ENCODE measurements around the gene YDJC. TPM values are rescaled to one million over a fixed set of nuclear protein-coding genes. Genes with fewer than 3 reads are reported as not detected.
"Not testable (repeated sequence)": the region's sequence is repeated elsewhere in the genome, so short reads cannot be mapped to it uniquely, and the experiment has no call there.

YDJC gene
- total RNA-seq, 1 donor from 2014 or later: 4.5 TPM

DNA sequence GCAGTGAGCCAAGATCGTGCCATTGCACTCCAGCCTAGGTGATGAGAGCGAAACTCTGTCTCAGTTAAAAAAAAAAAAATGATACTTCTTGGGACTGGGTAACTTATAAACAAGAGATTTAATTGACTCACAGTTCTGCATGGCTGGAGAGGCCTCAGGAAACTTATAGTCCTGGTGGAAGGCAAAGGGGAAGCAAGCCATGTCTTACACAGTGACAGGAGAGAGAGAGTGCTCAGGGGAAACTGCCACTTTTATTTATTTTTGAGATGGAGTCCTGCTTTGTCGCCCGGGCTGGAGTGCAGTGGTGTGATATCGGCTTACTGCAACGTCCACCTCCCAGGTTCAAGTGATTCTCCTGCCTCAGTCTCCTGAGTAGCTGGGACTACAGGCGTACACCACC, 20.5 kb upstream of the YDJC start:
- no peak overlapping the region for H3K4me3 ChIP-seq
- no peak for DNase-seq
- H3K27me3 ChIP-seq (ENCODE audit: low read depth): no peaks in the 10 kb centered on the region
- H3K4me1 ChIP-seq: peaks cover 32% of the 10 kb centered on the region
- no peak for TF ChIP-seq CTCF (IDR thresholded peaks at IDR 0.05; ENCODE audit: borderline replicate concordance)
- no peak overlapping the region for H3K27ac ChIP-seq (replicated peaks)
- intact Hi-C loops (cut with micrococcal nuclease): no loop called here
- H3K36me3 ChIP-seq: peaks cover 19% of the 10 kb centered on the region
- H3K9me3 ChIP-seq (replicated peaks): no peaks in the 10 kb centered on the region

DNA sequence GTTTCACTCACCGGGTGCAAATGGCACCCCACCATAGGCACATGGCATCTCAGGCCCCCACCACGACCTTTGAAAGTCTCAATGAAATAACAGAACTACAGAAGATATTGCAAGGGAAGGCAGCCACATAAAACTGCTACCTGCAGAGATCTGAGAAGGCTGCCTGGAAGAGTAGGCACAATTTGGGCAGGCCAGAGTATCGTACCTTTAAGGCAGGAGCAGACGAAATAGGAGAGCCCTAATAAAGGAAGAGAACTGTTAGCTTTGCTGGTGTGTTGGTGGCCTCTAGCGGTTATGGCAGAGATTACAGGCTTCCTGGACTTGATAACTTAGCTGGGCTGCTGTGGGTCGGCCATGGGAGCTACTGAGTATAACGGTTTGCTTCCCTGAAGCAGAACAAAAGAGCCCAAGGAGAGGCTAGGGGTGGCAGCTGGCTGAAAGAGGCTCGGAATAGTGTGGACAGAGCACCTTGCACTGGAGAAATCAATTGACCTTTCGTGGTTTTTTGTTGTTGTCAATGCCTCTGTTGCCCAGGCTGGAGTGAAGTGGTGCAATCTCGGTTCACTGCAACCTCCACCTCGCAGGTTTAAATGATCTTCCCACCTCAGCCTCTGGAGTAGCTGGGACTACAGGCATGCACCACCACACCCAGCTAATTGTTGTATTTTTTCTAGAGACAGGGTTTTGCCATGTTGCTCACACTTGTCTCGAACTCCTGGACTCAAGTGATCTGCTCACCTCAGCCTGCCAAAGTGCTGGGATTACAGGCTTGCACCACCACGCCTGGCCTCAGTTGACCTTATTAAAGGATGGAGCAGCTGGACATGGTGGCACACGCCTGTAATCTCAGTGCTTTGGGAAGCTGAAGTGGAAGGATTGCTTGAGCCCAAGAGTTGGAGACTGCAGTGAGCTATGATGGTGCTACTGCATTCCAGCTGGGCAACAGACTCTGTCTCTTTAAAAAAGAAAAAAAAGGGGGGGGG, 17.1 kb upstream of the YDJC start:
- DNase-seq: peak; percentile 67
- Histone ChIP-seq H3K4me3 (no peak overlapping the region), H3K27me3 (ENCODE audit: low read depth) (no peaks in the 10 kb centered on the region), H3K9me3 (replicated peaks) (no peaks in the 10 kb centered on the region), H3K27ac (replicated peaks) (no peak overlapping the region), H3K36me3 (peaks cover 36% of the 10 kb centered on the region), H3K4me1 (peaks cover 36% of the 10 kb centered on the region)
- intact Hi-C loops (cut with micrococcal nuclease): no loop called here
- peak; percentile 91 for TF ChIP-seq CTCF (IDR thresholded peaks at IDR 0.05; ENCODE audit: borderline replicate concordance)

- intact Hi-C loops (cut with micrococcal nuclease); H3K4me3 ChIP-seq; DNase-seq; H3K9me3 ChIP-seq (replicated peaks); H3K27me3 ChIP-seq (ENCODE audit: low read depth); H3K27ac ChIP-seq (replicated peaks): not testable (repeated sequence)
- Histone ChIP-seq H3K4me1 (peaks cover 33% of the 10 kb centered on the region), H3K36me3 (peaks cover 36% of the 10 kb centered on the region)
Observed at GRCh38 chr22:21645513-21645912, 15.7 kb upstream of the YDJC start.

GRCh38 chr22:21643533-21644357, 13.9 kb upstream of the YDJC start:
- Histone ChIP-seq H3K27ac (replicated peaks) (no peak overlapping the region), H3K27me3 (ENCODE audit: low read depth) (no peaks in the 10 kb centered on the region), H3K4me3 (peak overlapping the region; percentile 92), H3K36me3 (peaks cover 31% of the 10 kb centered on the region), H3K4me1 (peaks cover 32% of the 10 kb centered on the region), H3K9me3 (replicated peaks) (no peaks in the 10 kb centered on the region)
- DNase-seq: no peak
- TF ChIP-seq CTCF (IDR thresholded peaks at IDR 0.05; ENCODE audit: borderline replicate concordance): no peak
- intact Hi-C loops (cut with micrococcal nuclease): no loop called here

- Histone ChIP-seq H3K27me3 (ENCODE audit: low read depth) (no peaks in the 10 kb centered on the region), H3K9me3 (replicated peaks) (no peaks in the 10 kb centered on the region), H3K36me3 (peaks cover 25% of the 10 kb centered on the region), H3K27ac (replicated peaks) (peak overlapping the region; percentile 79), H3K4me1 (peaks cover 32% of the 10 kb centered on the region), H3K4me3 (peak overlapping the region; percentile 92)
- peak; percentile 61 for TF ChIP-seq CTCF (IDR thresholded peaks at IDR 0.05; ENCODE audit: borderline replicate concordance)
- intact Hi-C loops (cut with micrococcal nuclease): no loop called here
- DNase-seq: no peak
Observed at GRCh38 chr22:21642584-21643448, 13.0 kb upstream of the YDJC start.
